ENCODE measurements around the gene HS3ST4.

DNA sequence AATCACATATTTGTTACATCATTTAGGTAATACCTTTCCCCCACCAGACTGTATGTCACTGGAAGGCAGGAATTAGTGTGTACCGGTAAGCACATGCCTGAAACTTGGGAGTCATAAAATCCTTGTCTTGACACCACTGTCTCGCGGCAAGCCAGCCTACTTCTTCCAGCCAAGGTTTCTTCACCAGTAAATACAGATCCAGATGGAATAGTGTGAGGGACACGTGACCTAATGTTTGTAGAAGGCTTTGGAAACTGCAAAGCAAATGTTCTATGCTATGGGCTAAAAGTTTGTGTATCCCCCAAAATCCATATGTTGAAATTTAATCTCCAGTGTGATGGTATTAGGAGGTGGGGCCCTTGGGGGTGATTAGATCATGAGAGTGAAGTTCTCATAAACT is 126.1 kb downstream of the HS3ST4 start:
- TF ChIP-seq EZH2 (IDR thresholded peaks at IDR 0.05; ENCODE audit: insufficient read depth, poor library complexity, severe bottlenecking) = no peak
- no peak for TF ChIP-seq EZH2phosphoT487 (IDR thresholded peaks at IDR 0.05; ENCODE audit: insufficient read depth, low read depth)
